NK-92 (cell line): ENCODE measurements around the gene OPN4.

Source experiments
- DNase-seq: peaks from one replicate; lab custom pipeline; 2025; ENCODE audit not compliant: unreplicated experiment; lab: John Stamatoyannopoulos, UW

The OPN4 gene

GRCh38 chr10:86661161-86662025, 7.0 kb downstream of the OPN4 start:
- DNase-seq, result no peak

GRCh38 chr10:86662186-86663045, 8.1 kb downstream of the OPN4 start:
- no peak for DNase-seq

- DNase-seq, result no peak
Observed at GRCh38 chr10:86663046-86663345, 8.6 kb downstream of the OPN4 start.

GRCh38 chr10:86663576-86664339, 9.4 kb downstream of the OPN4 start:
- DNase-seq, result no peak

- no peak for DNase-seq
Observed at GRCh38 chr10:86664341-86665217, 10.2 kb downstream of the OPN4 start.

GRCh38 chr10:86665218-86665607, 10.9 kb downstream of the OPN4 start:
- DNase-seq, result no peak

- no peak for DNase-seq
Observed at GRCh38 chr10:86665868-86666267, 11.5 kb downstream of the OPN4 start.

- DNase-seq, result no peak
Observed at GRCh38 chr10:86666538-86666937, 12.2 kb downstream of the OPN4 start.

- DNase-seq, result no peak
Observed at GRCh38 chr10:86667421-86668181, 13.3 kb downstream of the OPN4 start.

GRCh38 chr10:86668297-86669165, 14.2 kb downstream of the OPN4 start, which contains the start of gene LDB3:
TSS of gene LDB3 (plus strand) at chr10:86668511. CDS start at chr10:86668692, 181 bp downstream.
- DNase-seq, result no peak

GRCh38 chr10:86670290-86670811, 16.0 kb downstream of the OPN4 start:
- no peak for DNase-seq

- no peak for DNase-seq
Observed at GRCh38 chr10:86670876-86671275, 16.5 kb downstream of the OPN4 start.

- DNase-seq, result no peak
Observed at GRCh38 chr10:86671419-86671818, 17.1 kb downstream of the OPN4 start.

- DNase-seq, result no peak
Observed at GRCh38 chr10:86671985-86672710, 17.8 kb downstream of the OPN4 start.

GRCh38 chr10:86673216-86673826, 19.0 kb downstream of the OPN4 start:
- no peak for DNase-seq

GRCh38 chr10:86673827-86674581, 19.7 kb downstream of the OPN4 start:
- DNase-seq, result no peak

- no peak for DNase-seq
Observed at GRCh38 chr10:86674912-86675311, 20.6 kb downstream of the OPN4 start.
